GM21526 (cell line): ENCODE measurements around the gene TNS1.

ENCODE experiments used
- ATAC-seq: cut with Tn5 transposase; IDR thresholded peaks from one replicate; pipeline ENCODE4 v1.9.1; 2021; ENCODE audit warnings: moderate library complexity; ENCODE audit not compliant: unreplicated experiment, low FRiP score

Gene TNS1

DNA sequence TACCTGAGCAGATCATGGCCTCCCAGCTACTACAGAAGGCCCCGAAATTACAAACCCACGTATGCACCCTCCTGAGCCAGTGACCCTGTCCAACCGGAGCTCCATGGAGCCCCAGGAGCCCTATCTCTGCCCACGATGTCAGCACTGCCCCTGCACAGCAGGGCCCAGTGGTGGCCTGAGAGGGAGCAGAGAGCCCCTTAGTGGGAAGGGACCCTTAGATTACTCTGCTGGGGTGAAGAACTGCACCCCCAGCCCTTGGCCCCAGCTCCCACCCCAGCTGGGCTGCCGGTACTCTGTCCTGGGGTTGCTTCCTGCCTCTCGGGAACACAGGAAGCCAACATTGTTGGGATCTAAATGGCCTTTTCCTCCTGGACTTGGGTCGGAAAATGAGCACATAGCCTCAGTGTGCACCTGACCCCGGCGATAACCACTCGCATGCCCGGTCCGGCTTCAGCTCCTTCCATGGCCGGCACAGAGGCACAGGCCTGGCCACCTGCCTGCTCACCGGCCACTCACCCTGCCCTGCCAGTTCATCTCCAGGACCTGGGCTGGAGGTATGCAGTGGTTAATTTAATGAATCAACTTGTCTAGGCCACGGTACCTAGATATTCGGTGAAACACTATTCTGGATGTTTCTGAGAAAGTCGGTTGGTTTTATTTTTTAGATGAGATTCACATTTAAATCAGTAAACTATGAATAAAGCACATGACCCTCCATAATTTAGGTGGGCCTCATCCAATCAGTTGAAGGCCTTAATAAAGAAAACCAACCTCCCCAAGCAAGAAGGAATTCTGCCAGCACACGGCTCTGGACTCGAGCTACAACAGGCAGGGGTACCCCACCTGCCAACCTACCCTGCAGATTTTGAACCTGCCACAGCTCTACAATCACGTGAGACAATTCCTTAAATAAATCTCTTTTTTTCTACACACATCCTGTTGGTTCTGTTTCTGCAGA is 19.2 kb downstream of the TNS1 start:
- ATAC-seq: no peak

DNA sequence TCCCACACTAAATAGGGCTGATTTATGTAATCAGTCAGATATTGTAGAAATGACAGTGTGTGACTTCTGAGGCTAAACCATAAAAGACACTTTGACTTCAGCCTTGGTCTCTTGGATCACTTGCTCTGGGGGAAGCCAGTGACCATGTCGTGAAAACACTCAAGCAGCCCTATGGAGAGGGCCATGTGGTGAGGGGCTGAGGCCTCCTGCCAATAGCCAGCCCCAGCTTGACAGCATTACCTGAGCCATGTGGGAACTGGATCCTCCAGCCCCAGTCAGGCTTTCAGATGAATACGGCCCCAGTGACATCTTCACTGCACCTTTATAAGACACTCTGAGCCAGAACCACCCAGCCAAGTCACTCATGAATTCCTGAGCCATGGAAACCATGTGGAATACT is 20.8 kb downstream of the TNS1 start:
- ATAC-seq: no peak

DNA sequence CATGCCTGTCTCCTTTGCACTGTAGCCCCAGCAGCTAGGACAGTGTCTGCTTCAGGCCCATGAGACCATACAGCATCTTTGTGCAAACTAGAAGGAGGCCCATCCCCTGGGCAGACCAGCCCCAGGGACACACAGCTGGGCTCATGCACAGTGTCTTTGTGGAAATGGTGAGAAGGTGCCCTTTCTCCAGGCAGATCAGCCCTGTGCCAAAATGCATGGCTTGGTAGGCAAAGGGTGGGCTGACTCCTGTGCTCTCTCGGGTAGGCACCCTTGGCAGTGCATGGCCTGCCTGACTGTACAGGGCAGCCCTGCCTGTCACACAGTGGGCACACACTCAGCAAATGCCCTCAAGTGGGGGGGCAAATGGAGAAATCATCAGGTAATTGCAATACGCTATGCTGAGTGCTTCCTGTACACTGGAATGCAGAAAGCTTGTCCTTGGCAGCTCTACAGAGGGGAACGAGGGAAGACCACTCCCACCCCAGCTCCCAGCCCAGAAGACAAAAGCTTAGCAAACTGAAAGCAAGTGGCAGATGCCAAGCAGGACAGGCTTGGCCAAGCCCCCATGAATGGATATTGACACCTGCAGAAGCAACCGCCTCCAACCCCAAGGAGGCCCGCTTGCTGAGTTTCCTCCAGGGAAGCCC is 21.6 kb downstream of the TNS1 start:
- no peak for ATAC-seq

DNA sequence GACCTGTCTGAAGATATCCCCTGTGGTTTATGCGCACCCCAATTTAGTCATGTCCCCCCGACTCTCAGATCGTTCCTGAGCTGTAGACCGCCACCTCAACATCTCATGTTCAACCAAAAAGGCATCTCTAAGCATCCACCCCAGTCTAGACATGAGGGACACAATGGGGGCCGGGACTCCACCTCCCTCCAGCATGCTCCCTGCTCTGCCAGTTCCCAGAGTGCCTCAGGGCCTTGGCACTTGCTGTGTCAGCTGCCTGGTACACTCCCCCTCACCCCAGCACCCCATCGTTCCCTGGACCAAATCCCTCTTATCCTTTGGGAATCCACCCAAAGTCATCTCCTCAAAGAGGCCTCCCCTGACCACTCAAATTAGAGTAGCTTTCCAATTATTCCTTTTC is 22.2 kb downstream of the TNS1 start:
- no peak for ATAC-seq

DNA sequence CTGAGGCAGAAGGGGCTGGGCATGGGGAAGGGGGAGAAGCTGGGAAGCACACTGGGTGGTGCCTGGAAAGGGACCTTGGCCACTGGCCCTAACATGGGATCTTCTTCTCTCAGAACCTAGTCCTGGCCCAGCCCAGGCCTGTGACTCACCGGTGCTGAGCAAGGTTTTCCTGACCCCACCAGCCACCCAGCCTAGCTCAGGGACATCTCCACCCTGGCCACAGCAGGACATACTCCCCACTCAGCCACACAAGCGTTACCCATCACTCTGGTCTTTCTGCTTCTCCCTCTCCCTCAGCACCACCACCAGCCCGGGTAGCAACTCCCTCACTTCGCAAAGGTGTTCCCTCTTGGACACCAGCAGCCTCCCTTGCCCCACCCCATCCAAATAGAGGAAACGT is 22.8 kb downstream of the TNS1 start:
- ATAC-seq: no peak

DNA sequence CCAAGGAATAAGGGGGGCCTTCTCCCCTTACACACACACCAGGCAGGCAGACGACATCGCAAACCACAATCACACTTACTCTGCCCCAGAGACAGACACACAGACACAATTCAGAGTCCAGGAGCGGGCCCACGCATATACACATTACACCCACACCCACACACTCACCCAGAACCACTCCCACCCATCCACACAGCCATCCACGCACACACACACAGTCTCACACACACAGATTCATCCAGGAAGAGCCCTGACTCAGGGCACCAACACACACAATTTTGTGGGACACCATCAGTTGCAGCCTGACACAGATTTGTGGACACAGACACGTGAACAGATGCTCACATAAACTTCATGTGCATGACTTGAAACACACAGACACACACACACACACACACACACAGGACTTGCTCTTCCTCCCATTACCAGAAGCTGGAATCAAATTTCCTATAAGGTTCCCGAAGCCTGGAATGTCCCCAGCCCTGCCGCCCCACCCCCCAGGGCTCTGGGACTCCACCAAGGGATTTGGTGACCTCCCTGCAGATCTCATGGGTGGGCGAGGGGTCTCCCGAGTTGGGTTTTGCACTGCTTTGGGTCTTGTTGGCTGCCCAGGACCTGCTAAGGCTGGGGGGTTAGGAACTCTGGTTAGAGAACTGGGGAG is 23.5 kb downstream of the TNS1 start:
- no peak for ATAC-seq

DNA sequence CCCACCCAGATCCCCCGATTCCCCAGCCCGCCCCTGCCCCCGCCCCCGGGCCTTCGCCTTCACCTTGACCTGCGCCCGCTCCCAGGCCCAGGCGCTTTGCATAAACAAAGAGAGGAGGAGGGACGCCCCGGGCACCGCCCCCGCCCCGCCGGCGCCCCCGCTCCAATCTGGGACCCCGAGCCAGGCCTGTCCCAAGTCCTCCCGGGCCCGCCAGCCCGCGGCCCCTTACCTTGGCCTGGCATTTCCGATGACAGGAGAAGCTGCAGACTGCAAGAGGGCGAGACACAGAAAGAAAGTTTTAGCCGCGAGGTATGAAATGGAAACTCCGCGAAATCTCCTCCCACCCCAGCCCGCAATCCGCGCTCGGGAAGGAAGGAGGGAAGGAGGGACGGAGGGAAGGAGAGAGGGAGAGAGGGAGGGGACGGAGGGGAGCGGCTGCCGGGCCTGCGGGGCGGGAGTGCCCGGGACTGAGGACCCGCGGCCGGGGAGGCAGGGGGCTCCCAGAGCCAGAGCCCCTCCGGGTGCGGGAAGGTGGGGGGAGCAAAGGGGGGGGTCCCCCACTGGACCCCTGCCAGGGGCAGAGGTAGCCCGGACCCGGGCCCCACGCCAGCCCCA is 24.2 kb downstream of the TNS1 start:
- no peak for ATAC-seq

DNA sequence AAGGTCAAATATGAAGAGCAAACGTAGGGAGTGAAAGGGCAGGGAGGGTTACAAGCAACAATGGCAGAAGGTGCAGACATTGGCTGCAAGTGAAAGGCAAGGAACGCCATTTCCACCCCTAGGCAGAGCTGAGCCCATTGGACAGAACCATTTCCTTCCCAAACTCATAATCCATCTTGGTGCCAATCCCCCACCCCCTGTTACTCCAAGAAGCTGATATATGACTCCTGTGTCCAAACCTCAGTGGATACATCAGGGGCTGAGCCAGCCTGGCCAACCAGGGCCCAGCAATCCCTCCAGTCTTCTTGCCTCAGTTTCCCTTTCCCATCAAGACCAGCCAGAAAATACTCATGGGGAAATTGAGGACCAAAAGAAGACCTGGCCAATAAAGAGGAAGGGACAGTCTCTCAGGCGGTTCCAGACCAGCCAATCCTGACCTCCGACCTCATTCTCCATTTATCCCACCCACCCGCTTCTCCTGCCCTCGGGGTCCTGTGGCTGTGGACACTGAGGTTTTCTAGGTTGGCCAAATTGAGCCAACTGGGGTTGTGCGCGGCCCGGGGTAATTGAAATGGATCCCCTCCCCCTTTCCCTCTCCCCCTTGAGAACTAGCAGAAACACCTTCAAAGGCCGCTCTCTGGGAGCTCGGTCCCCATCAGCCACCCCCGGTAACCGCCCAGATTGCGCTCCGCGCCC is 24.8 kb downstream of the TNS1 start:
- no peak for ATAC-seq

DNA sequence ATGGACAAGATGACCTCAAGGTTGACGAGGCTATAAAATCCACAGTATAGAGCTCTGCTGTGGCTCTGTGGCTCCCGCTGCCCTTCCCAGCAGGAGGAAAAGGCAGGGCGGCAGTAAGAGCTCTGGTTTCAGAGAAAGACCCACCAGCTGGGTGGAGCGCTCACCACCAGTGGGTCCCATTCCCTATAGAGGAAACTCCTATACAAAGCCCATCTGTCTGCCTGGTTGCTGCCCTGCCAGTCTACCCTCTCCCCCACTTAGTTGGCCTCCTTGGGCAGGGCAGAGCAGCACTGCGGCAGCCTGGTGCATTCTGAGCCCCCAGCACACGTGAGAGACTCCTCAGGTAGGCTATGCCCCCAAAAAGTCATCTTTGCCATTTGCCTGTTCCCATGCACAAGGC is 26.5 kb downstream of the TNS1 start:
- no peak for ATAC-seq

DNA sequence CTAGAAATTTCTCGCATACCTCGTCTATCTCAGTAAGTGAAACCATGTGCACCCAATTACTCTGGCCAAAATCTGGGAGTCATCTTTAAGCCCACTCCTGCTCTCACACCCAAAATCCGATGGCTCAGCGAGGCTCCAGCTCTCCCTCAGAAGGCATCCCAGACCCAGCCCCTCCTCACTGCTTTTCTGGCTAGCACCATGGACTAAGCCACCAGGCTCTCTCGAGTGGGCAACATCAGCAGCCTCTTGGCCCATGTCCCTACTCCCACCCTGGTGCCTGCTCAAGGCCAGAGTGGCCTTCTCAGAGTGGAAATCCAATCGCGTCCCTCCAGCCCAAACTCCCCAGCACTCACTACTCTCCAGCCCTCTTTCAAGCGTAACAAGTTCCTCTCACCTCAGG is 27.2 kb downstream of the TNS1 start:
- ATAC-seq: no peak

DNA sequence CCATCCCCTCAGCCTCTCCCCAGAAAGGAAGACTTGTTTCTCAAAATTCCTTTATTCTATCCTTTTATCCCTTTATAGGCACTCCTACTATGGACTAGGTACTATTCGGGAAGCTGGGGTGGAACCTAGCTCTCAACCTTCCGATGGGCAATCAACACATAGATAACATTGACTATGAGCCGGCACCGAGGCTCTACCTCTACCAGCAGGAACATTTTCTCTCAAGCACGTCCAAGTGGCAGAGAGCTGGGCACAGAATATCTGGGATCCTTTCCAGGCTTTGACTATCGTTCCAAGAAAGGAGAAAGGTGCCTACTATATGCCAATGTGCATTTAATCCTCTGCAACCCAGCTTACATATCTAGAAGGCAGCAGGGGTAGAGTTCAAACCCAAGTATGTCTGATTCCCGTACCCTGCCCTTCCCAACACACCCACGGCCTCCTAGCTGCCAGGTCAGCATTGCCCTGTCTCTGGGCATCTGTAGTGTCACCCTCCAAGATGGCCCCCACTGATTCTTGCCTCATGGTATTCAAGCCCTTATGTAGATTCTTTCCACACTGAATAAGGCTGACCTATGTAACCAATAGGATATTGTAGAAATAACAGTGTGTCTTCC is 28.3 kb downstream of the TNS1 start:
- no peak for ATAC-seq

DNA sequence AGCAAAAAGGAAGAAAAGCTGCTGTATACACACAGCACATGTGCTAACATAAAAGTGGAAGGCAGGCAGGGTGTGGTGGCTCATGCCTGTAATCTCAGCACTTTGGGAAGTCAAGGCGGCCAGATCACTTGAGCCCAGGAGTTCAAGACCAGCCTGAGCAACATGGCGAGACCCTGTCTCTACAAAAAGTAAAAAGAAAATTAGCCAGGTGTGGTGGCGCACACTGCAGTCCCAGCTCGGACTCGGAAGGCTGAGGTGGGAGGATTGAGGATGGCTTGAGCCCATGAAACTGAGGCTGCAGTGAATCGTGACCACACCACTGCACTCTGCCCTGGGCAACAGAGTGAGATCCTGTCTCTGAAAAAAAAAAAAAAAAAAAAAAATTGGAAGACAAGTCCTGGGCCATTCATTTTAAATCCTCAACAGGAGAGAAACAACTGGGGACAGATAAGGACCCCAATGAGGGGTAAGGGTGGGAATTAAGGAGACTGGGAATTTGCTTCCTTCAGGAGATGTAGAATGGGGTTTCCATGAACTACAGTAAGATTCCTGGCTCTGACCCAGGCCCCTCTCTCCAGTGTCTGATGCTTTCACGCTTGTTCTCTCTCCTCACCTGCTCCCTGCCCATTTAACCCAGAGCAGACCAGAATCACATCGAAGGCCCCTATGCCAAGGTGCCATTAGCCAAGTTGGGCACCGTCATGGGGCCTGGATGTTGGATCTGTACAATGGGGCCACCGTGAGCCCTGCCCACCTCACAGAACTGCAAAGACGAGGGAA is 29.6 kb downstream of the TNS1 start:
- ATAC-seq: no peak

DNA sequence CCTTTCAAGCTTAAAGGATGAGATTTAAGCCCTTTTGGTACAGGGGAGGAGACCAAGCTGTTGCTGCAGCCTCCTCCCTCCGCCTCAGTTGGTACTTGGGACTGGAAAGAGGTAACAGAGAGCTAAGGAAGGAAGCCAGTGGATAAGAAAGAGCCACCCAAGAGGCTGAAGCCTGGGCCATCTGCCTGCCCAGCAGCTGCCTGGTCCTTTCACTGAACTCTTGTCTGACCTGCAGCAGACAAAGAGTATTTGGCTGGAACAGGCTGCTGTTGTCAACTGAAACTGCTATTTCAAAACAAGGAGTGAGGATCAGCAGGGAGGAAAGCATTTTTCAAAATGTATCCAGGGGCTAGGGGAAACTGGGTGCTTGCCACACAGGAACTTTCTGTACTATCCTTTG is 30.3 kb downstream of the TNS1 start:
- no peak for ATAC-seq

DNA sequence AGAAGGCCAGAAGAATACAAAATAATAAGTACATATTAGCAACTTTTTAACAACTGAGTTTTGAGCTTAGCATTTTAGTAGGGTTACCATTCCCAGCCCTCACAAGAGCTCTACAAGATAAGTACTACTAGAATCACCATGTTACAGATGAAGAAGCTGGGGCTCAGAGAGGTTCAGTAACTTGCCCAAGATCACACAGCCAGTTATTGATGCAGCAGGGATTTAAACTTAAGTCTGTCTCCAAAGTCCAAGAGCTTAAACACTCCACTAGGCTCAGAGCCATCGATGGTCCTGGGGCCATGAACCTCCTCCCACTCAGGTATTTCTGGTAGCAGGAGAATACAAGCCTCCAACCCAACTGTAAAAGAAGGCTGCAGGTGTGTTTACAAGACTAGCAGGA is 30.8 kb downstream of the TNS1 start:
- ATAC-seq: no peak

DNA sequence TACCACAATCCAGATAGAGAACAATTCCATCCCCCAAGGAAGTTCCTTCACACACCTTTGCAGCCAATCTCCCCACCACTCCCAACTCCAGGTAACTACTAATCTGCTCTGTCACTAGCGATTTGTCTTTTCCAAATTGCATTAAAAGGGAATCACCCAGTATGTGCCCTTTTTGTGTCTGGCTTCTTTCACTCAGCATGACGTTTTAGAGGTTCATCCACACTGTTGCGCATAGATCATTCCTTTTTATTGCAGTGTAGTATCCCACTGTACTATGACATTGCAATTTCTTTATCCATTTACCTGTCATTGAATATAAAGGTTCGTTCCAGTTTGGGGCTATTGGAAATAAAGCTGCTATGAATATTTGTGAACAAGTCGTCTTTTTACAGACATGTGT is 31.6 kb downstream of the TNS1 start:
- no peak for ATAC-seq

DNA sequence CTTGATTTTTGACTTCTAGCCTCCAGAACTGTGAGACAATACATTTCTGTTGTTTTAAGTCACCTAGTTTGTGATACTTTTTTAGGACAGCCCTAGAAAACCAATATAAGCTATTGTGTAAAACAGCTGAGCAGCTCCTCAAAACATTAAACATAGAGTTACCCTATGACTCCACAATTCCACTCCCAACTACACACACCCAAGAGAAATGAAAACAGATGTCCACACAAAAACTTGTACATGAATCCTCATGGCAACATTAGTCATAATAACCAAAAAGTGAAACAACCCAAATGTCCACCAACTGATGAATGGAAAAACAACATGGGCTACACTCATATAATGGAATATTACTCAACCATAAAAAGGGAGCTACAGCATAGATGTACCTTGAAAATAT is 32.6 kb downstream of the TNS1 start:
- ATAC-seq: no peak

DNA sequence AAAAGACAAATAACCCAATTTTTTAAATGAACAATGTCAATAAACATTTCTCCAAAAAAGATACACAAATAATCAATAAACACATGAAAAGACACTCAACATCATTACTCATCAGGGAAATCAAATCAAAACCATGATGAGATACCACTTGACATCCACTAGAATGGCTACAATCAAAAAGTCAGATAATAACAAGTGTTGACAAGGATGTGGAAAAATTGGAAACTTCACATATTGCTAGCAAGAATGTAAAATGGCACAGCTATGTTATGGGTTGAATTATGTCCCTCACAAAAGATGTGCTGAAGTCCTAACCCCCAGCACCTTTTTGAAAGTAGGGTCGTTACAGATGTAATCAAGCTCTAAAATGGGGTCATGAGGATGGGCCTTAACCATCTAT is 33.2 kb downstream of the TNS1 start:
- ATAC-seq: no peak

DNA sequence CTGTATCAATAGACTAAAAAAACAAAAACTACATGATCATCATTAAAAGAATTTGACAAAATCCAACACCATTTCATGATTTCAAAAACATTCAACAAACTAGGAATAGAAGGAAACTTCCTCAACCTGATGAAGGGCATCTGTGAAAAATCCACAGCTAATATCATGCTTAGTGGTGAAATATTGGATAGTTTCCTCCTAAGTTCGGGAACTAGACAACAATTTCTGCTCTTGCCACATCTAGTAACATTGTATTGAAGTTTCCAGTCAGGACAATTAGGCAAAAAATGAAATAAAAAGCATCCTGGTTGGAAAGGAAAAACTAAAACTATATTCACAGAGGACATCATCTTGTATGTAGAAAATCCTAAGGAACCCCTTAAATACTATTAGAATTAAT is 34.8 kb downstream of the TNS1 start:
- ATAC-seq: no peak

DNA sequence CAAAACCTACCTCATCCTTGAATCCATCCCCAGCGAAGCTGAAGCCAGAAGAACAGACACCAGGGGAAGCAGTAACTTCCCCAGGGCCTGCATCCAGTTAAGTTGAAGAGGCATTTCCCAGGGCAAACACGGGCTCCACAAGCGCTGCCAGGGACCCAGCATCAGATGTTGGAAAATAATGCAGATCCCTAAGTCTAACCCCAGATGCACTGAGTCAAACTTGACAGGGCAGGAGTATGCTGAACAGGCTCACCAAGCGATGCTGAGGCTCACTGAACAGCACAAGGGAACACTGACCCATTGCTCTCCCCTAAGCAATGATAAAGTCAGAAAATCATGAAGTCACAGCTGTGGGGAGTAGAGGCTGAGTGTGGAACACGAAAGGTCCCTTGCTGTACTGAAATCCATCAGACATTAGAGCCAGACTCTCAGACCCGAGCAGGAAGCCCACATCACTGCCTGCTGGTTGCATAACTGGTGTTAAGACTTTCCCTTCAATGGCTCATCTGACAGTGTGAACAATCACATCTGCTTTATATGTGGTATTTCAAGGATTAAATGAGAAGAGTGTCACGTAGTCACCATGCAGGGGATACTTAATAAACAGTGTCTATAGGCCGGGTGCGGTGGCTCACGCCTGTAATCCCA is 36.2 kb downstream of the TNS1 start:
- ATAC-seq: no peak
